Panc1 (cell line): ENCODE measurements around the gene MUC16.

ENCODE experiments used
- POLR2AphosphoS5 ChIP-seq: IDR thresholded peaks from 2 replicates; pipeline ENCODE4 v1.6.1; 2012; ENCODE audit warnings: mild to moderate bottlenecking, low read depth, low read length, moderate library complexity
- TCF7L2 ChIP-seq: IDR thresholded peaks from 2 replicates; pipeline ENCODE4 v1.6.1; 2011; ENCODE audit warnings: mild to moderate bottlenecking, low read depth, low read length, inconsistent platforms
- TF ChIP-seq, protein P1 (sequence below): fragments of 450-650 bp; IDR thresholded peaks from 2 replicates; pipeline ENCODE4 v1.5.1; 2017; ENCODE audit warnings: mild to moderate bottlenecking
- TF ChIP-seq, protein P2 (sequence below), 2 experiments: IDR thresholded peaks; 2 replicates each; pipeline ENCODE4 v1.6.1; 2011 to 2012; ENCODE audit warnings: low read depth in 2 of 2, control low read depth in 1 of 2, low read length in 1 of 2, mild to moderate bottlenecking in 1 of 2, moderate library complexity in 1 of 2; ENCODE audit not compliant: insufficient read depth in 1 of 2

GRCh38 chr19:9014803-9015202 lies 4.6 kb upstream of the MUC16 start:
- TF ChIP-seq, protein P1, sequence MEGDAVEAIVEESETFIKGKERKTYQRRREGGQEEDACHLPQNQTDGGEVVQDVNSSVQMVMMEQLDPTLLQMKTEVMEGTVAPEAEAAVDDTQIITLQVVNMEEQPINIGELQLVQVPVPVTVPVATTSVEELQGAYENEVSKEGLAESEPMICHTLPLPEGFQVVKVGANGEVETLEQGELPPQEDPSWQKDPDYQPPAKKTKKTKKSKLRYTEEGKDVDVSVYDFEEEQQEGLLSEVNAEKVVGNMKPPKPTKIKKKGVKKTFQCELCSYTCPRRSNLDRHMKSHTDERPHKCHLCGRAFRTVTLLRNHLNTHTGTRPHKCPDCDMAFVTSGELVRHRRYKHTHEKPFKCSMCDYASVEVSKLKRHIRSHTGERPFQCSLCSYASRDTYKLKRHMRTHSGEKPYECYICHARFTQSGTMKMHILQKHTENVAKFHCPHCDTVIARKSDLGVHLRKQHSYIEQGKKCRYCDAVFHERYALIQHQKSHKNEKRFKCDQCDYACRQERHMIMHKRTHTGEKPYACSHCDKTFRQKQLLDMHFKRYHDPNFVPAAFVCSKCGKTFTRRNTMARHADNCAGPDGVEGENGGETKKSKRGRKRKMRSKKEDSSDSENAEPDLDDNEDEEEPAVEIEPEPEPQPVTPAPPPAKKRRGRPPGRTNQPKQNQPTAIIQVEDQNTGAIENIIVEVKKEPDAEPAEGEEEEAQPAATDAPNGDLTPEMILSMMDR, result no peak
- TF ChIP-seq TCF7L2 (no peak), POLR2AphosphoS5 (no peak)
- TF ChIP-seq, protein P2, sequence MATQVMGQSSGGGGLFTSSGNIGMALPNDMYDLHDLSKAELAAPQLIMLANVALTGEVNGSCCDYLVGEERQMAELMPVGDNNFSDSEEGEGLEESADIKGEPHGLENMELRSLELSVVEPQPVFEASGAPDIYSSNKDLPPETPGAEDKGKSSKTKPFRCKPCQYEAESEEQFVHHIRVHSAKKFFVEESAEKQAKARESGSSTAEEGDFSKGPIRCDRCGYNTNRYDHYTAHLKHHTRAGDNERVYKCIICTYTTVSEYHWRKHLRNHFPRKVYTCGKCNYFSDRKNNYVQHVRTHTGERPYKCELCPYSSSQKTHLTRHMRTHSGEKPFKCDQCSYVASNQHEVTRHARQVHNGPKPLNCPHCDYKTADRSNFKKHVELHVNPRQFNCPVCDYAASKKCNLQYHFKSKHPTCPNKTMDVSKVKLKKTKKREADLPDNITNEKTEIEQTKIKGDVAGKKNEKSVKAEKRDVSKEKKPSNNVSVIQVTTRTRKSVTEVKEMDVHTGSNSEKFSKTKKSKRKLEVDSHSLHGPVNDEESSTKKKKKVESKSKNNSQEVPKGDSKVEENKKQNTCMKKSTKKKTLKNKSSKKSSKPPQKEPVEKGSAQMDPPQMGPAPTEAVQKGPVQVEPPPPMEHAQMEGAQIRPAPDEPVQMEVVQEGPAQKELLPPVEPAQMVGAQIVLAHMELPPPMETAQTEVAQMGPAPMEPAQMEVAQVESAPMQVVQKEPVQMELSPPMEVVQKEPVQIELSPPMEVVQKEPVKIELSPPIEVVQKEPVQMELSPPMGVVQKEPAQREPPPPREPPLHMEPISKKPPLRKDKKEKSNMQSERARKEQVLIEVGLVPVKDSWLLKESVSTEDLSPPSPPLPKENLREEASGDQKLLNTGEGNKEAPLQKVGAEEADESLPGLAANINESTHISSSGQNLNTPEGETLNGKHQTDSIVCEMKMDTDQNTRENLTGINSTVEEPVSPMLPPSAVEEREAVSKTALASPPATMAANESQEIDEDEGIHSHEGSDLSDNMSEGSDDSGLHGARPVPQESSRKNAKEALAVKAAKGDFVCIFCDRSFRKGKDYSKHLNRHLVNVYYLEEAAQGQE (IDR thresholded peaks at IDR 0.05; ENCODE audit: insufficient read depth in 1 of 2, low read depth in 2 of 2, low read length in 1 of 2), result no peak
